Ishikawa (cell line): ENCODE results near the gene NME7.

Experiments used
- CEBPB ChIP-seq: IDR thresholded peaks from 2 replicates; pipeline ENCODE4 v1.6.1; 2012
- CREB1 ChIP-seq: IDR thresholded peaks from 2 replicates; pipeline ENCODE4 v1.6.1; 2012; ENCODE audit warnings: low read depth
- EGR1 ChIP-seq: IDR thresholded peaks from 2 replicates; pipeline ENCODE4 v1.6.1; 2012
- EP300 ChIP-seq: IDR thresholded peaks from 2 replicates; pipeline ENCODE4 v1.6.1; 2012; ENCODE audit warnings: borderline replicate concordance
- FOXM1 ChIP-seq: IDR thresholded peaks from 2 replicates; pipeline ENCODE4 v1.6.1; 2012; ENCODE audit warnings: low read depth, borderline replicate concordance
- NFIC ChIP-seq: IDR thresholded peaks from 2 replicates; pipeline ENCODE4 v1.6.1; 2012
- RAD21 ChIP-seq: IDR thresholded peaks from 2 replicates; pipeline ENCODE4 v1.6.1; 2012; ENCODE audit warnings: low read depth
- TAF1 ChIP-seq: IDR thresholded peaks from 2 replicates; pipeline ENCODE4 v1.6.1; 2012; ENCODE audit warnings: low read depth, mild to moderate bottlenecking
- TCF12 ChIP-seq: IDR thresholded peaks from 2 replicates; pipeline ENCODE4 v1.6.1; 2012; ENCODE audit warnings: low read depth
- TEAD4 ChIP-seq: IDR thresholded peaks from 2 replicates; pipeline ENCODE4 v1.6.1; 2012
- YY1 ChIP-seq: IDR thresholded peaks from 2 replicates; pipeline ENCODE4 v1.6.1; 2012; ENCODE audit warnings: low read depth
- ZBTB7A ChIP-seq: IDR thresholded peaks from 2 replicates; pipeline ENCODE4 v1.6.1; 2012; ENCODE audit warnings: low read depth
- TF ChIP-seq, protein P1 (sequence below): IDR thresholded peaks from 2 replicates; pipeline ENCODE4 v1.6.1; 2012
- TF ChIP-seq, protein P2 (sequence below): IDR thresholded peaks from 2 replicates; pipeline ENCODE4 v1.6.1; 2012
- TF ChIP-seq, protein P3 (sequence below): IDR thresholded peaks from 2 replicates; pipeline ENCODE4 v1.6.1; 2012; ENCODE audit warnings: low read depth, mild to moderate bottlenecking

The NME7 gene

DNA sequence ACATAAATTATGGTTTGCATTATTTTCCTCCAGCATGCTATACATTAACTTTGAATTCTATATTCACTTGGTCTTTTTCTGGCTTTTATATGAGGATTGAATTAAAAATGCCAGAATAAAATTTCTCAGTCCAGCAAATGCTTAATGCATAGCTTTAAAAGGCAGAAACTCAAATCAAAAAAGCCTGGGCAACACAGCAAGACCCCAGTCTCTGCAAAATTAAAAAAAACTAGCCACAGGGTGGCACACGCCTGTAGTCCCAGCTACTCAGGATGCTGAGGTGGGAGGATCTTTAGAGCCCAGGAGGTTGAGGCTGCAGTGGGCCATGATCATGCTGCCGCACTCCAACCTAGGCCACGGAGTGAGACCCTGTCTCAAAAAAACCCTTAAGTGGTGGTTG is 241.3 kb downstream of the NME7 start:
- TF ChIP-seq, protein P1, sequence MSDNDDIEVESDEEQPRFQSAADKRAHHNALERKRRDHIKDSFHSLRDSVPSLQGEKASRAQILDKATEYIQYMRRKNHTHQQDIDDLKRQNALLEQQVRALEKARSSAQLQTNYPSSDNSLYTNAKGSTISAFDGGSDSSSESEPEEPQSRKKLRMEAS = no peak
- TF ChIP-seq, protein P2, sequence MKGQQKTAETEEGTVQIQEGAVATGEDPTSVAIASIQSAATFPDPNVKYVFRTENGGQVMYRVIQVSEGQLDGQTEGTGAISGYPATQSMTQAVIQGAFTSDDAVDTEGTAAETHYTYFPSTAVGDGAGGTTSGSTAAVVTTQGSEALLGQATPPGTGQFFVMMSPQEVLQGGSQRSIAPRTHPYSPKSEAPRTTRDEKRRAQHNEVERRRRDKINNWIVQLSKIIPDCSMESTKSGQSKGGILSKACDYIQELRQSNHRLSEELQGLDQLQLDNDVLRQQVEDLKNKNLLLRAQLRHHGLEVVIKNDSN = no peak
- TF ChIP-seq RAD21 = no peak
- no peak for TF ChIP-seq NFIC
- TF ChIP-seq CREB1 = no peak
- TF ChIP-seq TEAD4 = no peak
- no peak for TF ChIP-seq TAF1
- no peak for TF ChIP-seq YY1
- TF ChIP-seq CEBPB = no peak
- TF ChIP-seq, protein P3, sequence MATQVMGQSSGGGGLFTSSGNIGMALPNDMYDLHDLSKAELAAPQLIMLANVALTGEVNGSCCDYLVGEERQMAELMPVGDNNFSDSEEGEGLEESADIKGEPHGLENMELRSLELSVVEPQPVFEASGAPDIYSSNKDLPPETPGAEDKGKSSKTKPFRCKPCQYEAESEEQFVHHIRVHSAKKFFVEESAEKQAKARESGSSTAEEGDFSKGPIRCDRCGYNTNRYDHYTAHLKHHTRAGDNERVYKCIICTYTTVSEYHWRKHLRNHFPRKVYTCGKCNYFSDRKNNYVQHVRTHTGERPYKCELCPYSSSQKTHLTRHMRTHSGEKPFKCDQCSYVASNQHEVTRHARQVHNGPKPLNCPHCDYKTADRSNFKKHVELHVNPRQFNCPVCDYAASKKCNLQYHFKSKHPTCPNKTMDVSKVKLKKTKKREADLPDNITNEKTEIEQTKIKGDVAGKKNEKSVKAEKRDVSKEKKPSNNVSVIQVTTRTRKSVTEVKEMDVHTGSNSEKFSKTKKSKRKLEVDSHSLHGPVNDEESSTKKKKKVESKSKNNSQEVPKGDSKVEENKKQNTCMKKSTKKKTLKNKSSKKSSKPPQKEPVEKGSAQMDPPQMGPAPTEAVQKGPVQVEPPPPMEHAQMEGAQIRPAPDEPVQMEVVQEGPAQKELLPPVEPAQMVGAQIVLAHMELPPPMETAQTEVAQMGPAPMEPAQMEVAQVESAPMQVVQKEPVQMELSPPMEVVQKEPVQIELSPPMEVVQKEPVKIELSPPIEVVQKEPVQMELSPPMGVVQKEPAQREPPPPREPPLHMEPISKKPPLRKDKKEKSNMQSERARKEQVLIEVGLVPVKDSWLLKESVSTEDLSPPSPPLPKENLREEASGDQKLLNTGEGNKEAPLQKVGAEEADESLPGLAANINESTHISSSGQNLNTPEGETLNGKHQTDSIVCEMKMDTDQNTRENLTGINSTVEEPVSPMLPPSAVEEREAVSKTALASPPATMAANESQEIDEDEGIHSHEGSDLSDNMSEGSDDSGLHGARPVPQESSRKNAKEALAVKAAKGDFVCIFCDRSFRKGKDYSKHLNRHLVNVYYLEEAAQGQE = no peak
- no peak for TF ChIP-seq FOXM1
- TF ChIP-seq TCF12 = no peak
- no peak for TF ChIP-seq EGR1
- no peak for TF ChIP-seq ZBTB7A
- no peak for TF ChIP-seq EP300

DNA sequence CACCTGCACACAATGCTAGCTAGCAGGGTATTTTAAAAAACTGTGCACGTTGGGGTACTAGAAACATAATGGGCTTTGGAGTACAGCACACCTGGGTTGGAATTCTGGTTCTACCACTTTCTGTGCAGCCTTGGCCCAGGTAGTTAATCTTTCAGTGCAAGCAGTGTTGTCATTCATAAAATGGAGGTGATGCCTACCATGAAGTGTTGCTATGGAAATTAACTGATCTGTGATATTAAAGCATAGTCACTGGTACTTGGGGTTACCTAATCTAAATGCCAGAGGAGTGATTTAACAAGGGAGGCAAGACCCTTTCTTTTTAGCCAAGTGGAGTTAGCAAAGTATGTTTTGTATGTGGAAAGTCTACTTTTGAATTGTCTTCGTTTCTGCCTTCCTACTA is 243.1 kb downstream of the NME7 start:
- TF ChIP-seq, protein P2 = no peak
- TF ChIP-seq, protein P1 = peak; percentile 24; the same call in 1 of the 2 replicates
- TF ChIP-seq TEAD4 (peak; percentile 35; the same call in 1 of the 2 replicates), TAF1 (no peak), RAD21 (no peak), FOXM1 (no peak), ZBTB7A (no peak), CEBPB (no peak), EP300 (no peak), YY1 (peak; percentile 61; the same call in 1 of the 2 replicates), TCF12 (no peak), CREB1 (no peak), NFIC (no peak), EGR1 (no peak)
- TF ChIP-seq, protein P3 = no peak

DNA sequence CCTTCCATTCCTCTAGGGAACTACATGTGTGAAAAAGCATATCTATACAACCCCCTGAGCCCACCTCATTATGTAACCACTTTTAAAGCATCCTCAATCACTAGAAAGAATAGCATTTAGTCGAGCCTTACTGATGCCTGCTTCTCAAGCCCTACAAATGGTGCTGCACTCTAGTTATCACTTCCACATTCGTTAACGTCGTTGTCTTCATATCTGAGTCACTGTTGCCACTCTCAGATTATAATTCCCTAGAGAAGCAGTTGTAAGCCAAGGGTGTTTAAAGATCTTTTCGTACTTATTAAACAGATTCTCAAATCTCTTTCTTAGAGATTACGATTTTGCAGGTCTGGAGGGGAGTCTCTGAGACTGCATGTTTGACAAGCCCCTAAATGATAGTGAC is 244.6 kb downstream of the NME7 start:
- TF ChIP-seq YY1 = no peak

DNA sequence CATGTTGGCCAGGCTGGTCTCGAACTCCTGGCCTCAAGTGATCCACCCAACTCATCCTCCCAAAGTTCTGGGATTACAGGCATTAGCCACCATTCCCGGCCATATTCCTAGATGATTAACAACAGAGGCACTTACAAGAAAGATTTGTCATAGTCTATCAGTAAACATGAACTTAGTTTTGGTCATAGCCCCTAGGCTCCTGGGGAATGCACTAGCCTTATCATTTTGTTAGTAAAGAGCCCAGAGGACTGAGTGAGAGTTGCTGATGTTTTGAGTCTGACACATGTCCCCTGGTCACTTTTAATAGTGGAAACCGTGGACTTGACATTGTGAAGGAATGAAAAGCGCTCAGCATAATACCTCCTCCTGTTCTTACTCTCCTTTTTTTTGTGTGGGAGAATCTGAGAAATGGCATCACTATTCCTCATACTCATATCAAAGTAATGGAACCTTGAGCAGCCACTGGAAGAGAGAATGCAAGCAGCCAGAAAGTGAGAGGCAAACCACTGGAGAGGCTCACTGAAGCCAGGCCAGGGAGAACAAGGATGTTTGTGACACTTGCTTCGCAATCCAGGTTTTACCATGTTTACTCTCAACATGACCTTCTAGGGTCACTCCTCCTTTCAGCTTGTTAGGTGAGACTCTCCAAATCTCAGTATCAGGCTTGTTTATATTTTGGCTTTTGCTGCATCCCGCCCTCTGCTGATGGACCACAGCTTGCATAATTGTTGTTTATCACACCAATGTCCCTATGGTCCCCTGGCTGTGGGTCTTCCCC is 246.3 kb downstream of the NME7 start:
- TF ChIP-seq EP300 (no peak), TCF12 (no peak), ZBTB7A (no peak), CEBPB (no peak)
- TF ChIP-seq, protein P1 = no peak

DNA sequence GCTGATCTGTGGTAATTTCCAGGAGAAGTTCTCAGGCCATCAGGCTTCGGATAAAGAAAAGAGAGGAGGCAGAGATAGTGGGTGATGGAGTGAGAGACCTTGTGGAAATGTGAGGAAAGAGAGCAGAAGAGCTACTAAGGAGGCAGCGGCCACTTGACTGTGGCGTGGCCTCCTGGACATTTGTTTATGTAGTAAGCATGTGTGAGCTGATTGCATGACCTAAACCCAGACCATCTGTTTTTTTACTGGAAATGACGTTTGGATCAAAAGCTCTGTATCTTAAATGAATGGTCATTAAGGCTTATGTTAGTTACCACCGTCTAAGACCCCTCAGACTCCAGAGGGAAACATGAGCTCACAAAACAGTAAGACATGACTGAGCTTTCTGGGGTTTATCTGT is 247.5 kb downstream of the NME7 start:
- no peak for TF ChIP-seq NFIC
- TF ChIP-seq TAF1 = no peak
- TF ChIP-seq RAD21 = no peak
- no peak for TF ChIP-seq TEAD4
- no peak for TF ChIP-seq YY1
- TF ChIP-seq CREB1 = no peak
- no peak for TF ChIP-seq ZBTB7A
- TF ChIP-seq TCF12 = no peak
- no peak for TF ChIP-seq CEBPB
- TF ChIP-seq EGR1 = no peak
- TF ChIP-seq, protein P1 = no peak
- TF ChIP-seq FOXM1 = no peak
- TF ChIP-seq, protein P2 = no peak
